Aorta (tissue), 5 donors: Measurements from ENCODE around the gene TNFRSF13B. TPM values are rescaled to one million over a fixed set of nuclear protein-coding genes. Genes with fewer than 3 reads are reported as not detected.
"Not testable (repeated sequence)": the region's sequence is repeated elsewhere in the genome, so short reads cannot be mapped to it uniquely, and the experiment has no call there.

ENCODE experiments used
- ATAC-seq: fragments of 200-7000 bp; cut with Tn5 transposase; one replicate; pipeline ENCODE4 v1.9.1; 2022; ENCODE audit warnings: moderate library complexity; ENCODE audit not compliant: low FRiP score
- DNase-seq, 2 donors: peaks; one replicate each; pipeline ENCODE4 v3.0.0-alpha.2; 2020
- H3K27ac ChIP-seq, 2 donors: one replicate each; pipeline ENCODE4 v1.5.1; 2013; ENCODE audit warnings: low read length in 2 of 2, mild to moderate bottlenecking in 2 of 2, moderate library complexity in 2 of 2, control low read depth in 1 of 2, inconsistent platforms in 1 of 2, low read depth in 1 of 2
- H3K27me3 ChIP-seq, 2 donors: one replicate each; pipeline ENCODE4 v1.6.1; 2013; ENCODE audit warnings: control low read depth in 1 of 2, low read length in 1 of 2, mild to moderate bottlenecking in 1 of 2, moderate library complexity in 1 of 2; ENCODE audit not compliant: insufficient read depth in 2 of 2, control insufficient read depth in 1 of 2
- H3K36me3 ChIP-seq, 2 donors: one replicate each; pipeline ENCODE4 v1.6.1; 2013; ENCODE audit warnings: control low read depth in 1 of 2, low read length in 1 of 2, mild to moderate bottlenecking in 1 of 2; ENCODE audit not compliant: insufficient read depth in 2 of 2, control insufficient read depth in 1 of 2
- H3K4me1 ChIP-seq, 2 donors: one replicate each; pipeline ENCODE4 v1.6.1; 2013; ENCODE audit warnings: low read length in 2 of 2, control low read depth in 1 of 2, mild to moderate bottlenecking in 1 of 2, moderate library complexity in 1 of 2; ENCODE audit not compliant: insufficient read depth in 2 of 2, control insufficient read depth in 1 of 2
- H3K4me3 ChIP-seq, 2 donors: one replicate each; pipeline ENCODE4 v1.5.1; 2013; ENCODE audit warnings: low read length in 2 of 2, control low read depth in 1 of 2, mild to moderate bottlenecking in 1 of 2
- H3K9me3 ChIP-seq: one replicate; pipeline ENCODE4 v1.6.1; 2013; ENCODE audit warnings: mild to moderate bottlenecking, low read length; ENCODE audit not compliant: control insufficient read depth
- WGBS, 2 donors: extraction: QIAGEN DNeasy Blood & Tissue Kit; methylation state at CpG; one replicate each; pipeline ENCODE4 v1.1.7; 2013; 5-methylcytosine and 5-hydroxymethylcytosine counted together
- intact Hi-C, 2 donors: fragments of 100-400 bp; cut with DNase I; formaldehyde crosslinking; loops; one replicate each; pipeline versions ENCODE4 v1.14.2 to v1.15.0; 2022
- polyA plus RNA-seq, 2 donors: library from polyadenylated mRNA; stranded (reverse); fragments of 200-250 nt; gene quantifications; one replicate each; pipeline ENCODE4 v1.2.3, GENCODE V29; 2013
- total RNA-seq, 2 donors: library from RNA; stranded (reverse); fragmentation: NEBNext Ultra II Directional; extraction: Animal tissue kit (Norgen Biotek cat#: 25700); gene quantifications; one replicate each; pipeline ENCODE4 v1.2.1, GENCODE V29; 2021
- donor health status: healthy with polysubstance abuse.
- donor health status: Bipolar disorder and iron deficiency.
- donor health status: DM: no; HTN: no; CAD: no.
- donor health status: DM: no; HTN: no; CAD: no.
- donor health status: DM: yes; HTN: yes; CAD: no.

TNFRSF13B gene
- total and polyA plus RNA-seq, 4 donors = not detected

GRCh38 chr17:16979237-16979823, 7.4 kb upstream of the TNFRSF13B start:
- H3K4me1 ChIP-seq, H3K9me3 ChIP-seq, ATAC-seq, H3K4me3 ChIP-seq, H3K36me3 ChIP-seq, H3K27ac ChIP-seq, intact Hi-C loops, H3K27me3 ChIP-seq, DNase-seq: not testable (repeated sequence)
- 88 to 89% methylated on average over 6 of the region's 6 CpGs for WGBS, 2 donors

GRCh38 chr17:16977932-16978331, 6.0 kb upstream of the TNFRSF13B start:
- ATAC-seq (no peak), DNase-seq (no peak)
- H3K36me3 ChIP-seq = no peaks in the 10 kb centered on the region
- H3K4me3 ChIP-seq = no peak overlapping the region
- no peaks in the 10 kb centered on the region for H3K4me1 ChIP-seq
- 19 to 24% methylated on average over 6 of the region's 6 CpGs for WGBS, 2 donors
- H3K27ac ChIP-seq = no peak overlapping the region
- H3K27me3 ChIP-seq = no peaks in the 10 kb centered on the region
- H3K9me3 ChIP-seq = no peaks in the 10 kb centered on the region
- intact Hi-C loops = no loop called here

GRCh38 chr17:16976725-16977550, 5.0 kb upstream of the TNFRSF13B start:
- WGBS, 2 donors = 87 to 88% methylated on average over 9 of the region's 9 CpGs
- DNase-seq = no peak
- no peak overlapping the region for H3K27ac ChIP-seq
- H3K4me1 ChIP-seq = no peaks in the 10 kb centered on the region
- ATAC-seq = no peak
- no peak overlapping the region for H3K4me3 ChIP-seq
- no peaks in the 10 kb centered on the region for H3K36me3 ChIP-seq
- no peaks in the 10 kb centered on the region for H3K9me3 ChIP-seq
- H3K27me3 ChIP-seq = no peaks in the 10 kb centered on the region
- intact Hi-C loops = no loop called here

GRCh38 chr17:16975744-16976625, 4.1 kb upstream of the TNFRSF13B start:
- Histone ChIP-seq H3K9me3 (no peaks in the 10 kb centered on the region), H3K27me3 (no peaks in the 10 kb centered on the region), H3K4me1 (no peaks in the 10 kb centered on the region), H3K27ac (no peak overlapping the region), H3K4me3 (no peak overlapping the region), H3K36me3 (no peaks in the 10 kb centered on the region)
- DNase-seq = no peak
- intact Hi-C loops = no loop called here
- WGBS, 2 donors = 90 to 91% methylated on average over 10 of the region's 10 CpGs
- no peak for ATAC-seq

GRCh38 chr17:16975277-16975651, 3.3 kb upstream of the TNFRSF13B start:
- no peak for DNase-seq
- ATAC-seq = no peak
- Histone ChIP-seq H3K9me3 (no peaks in the 10 kb centered on the region), H3K27me3 (no peaks in the 10 kb centered on the region), H3K4me3 (no peak overlapping the region), H3K4me1 (no peaks in the 10 kb centered on the region), H3K27ac (no peak overlapping the region), H3K36me3 (no peaks in the 10 kb centered on the region)
- intact Hi-C loops = no loop called here
- 47 to 59% methylated on average over 2 of the region's 2 CpGs for WGBS, 2 donors

GRCh38 chr17:16974569-16975276, 2.8 kb upstream of the TNFRSF13B start:
- intact Hi-C loops = no loop called here
- Histone ChIP-seq H3K27me3 (no peaks in the 10 kb centered on the region), H3K36me3 (no peaks in the 10 kb centered on the region), H3K4me1 (no peaks in the 10 kb centered on the region), H3K9me3 (no peaks in the 10 kb centered on the region), H3K4me3 (no peak overlapping the region), H3K27ac (no peak overlapping the region)
- WGBS, 2 donors = 88 to 91% methylated on average over 6 of the region's 6 CpGs
- ATAC-seq (no peak), DNase-seq (no peak)

GRCh38 chr17:16973760-16974540, 2.0 kb upstream of the TNFRSF13B start:
- intact Hi-C loops = no loop called here
- WGBS, 2 donors = 77 to 81% methylated on average over 13 of the region's 13 CpGs
- H3K27ac ChIP-seq = no peak overlapping the region
- H3K27me3 ChIP-seq = no peaks in the 10 kb centered on the region
- H3K36me3 ChIP-seq = no peaks in the 10 kb centered on the region
- ATAC-seq (no peak), DNase-seq (no peak)
- H3K4me3 ChIP-seq = no peak overlapping the region
- no peaks in the 10 kb centered on the region for H3K4me1 ChIP-seq
- H3K9me3 ChIP-seq = no peaks in the 10 kb centered on the region

GRCh38 chr17:16973043-16973442, 1.1 kb upstream of the TNFRSF13B start:
- H3K9me3 ChIP-seq, intact Hi-C loops, H3K4me3 ChIP-seq, H3K27ac ChIP-seq, ATAC-seq, DNase-seq, H3K27me3 ChIP-seq, H3K36me3 ChIP-seq, H3K4me1 ChIP-seq: not testable (repeated sequence)
- 66% methylated on average over 10 of the region's 10 CpGs for WGBS, 2 donors
